GM21825 (cell line): ENCODE results near the gene KHDRBS1.
"Not testable (repeated sequence)": the region's sequence is repeated elsewhere in the genome, so short reads cannot be mapped to it uniquely, and the experiment has no call there.

ENCODE experiments used
- ATAC-seq: cut with Tn5 transposase; IDR thresholded peaks from one replicate; pipeline ENCODE4 v1.9.1; 2021; ENCODE audit warnings: mild to moderate bottlenecking, moderate library complexity; ENCODE audit not compliant: unreplicated experiment

The KHDRBS1 gene, protein sequence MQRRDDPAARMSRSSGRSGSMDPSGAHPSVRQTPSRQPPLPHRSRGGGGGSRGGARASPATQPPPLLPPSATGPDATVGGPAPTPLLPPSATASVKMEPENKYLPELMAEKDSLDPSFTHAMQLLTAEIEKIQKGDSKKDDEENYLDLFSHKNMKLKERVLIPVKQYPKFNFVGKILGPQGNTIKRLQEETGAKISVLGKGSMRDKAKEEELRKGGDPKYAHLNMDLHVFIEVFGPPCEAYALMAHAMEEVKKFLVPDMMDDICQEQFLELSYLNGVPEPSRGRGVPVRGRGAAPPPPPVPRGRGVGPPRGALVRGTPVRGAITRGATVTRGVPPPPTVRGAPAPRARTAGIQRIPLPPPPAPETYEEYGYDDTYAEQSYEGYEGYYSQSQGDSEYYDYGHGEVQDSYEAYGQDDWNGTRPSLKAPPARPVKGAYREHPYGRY

DNA sequence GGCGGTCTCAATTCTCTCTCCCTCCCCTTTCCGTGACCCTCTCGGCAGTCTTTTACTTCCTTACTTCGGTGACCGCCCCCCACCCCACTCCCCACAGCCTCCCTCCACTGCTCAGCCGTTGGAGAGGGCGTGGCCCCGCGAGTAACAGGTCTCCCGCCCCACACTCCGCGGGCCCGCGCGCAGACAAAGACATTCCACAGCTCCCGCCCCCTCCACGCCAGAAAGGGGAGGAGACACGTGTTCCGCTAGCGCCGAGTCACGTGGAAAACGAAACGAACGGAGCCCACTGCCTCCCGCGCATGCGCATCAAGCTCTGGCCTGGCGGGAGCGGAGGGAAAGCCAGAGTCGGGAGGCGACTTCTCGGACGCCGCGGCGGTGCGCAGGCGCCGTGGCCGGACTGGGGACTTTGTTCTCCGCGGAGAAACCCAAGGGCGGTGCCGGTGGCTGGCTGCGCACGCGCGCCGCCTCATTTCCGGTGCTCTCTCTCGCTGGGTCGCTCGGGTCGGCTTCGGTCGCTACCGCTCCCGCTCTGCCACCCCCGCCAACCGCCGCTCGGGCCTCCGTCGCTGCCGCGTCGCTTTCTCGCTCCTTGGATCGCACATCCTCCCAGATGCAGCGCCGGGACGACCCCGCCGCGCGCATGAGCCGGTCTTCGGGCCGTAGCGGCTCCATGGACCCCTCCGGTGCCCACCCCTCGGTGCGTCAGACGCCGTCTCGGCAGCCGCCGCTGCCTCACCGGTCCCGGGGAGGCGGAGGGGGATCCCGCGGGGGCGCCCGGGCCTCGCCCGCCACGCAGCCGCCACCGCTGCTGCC lies at the start of gene KHDRBS1:
Gene KHDRBS1, plus strand, starts transcription at position 483 of the 813 bp plus-strand sequence. Its CDS starts 128 bp downstream, at position 611.
- peak; percentile 71 for ATAC-seq

DNA sequence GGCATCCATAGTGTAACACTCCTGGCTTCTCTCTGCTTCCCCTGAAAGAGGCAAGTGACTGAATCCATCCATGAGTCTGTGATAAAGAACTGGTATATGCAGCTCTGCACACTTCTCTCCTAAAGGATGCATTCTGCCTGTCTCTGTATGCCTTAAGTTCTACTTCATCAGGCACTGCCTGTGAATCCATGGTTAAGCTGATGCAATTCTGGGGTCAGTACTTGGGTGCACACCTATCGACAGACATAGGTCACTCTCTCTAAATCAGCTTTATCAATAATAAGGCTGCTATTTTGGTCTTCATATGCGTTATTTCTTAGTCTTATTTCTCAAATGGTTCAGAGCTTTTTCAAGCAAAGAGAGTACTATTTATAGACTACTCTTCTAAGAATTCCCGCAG lies 42.8 kb upstream of the KHDRBS1 start:
- no peak for ATAC-seq

DNA sequence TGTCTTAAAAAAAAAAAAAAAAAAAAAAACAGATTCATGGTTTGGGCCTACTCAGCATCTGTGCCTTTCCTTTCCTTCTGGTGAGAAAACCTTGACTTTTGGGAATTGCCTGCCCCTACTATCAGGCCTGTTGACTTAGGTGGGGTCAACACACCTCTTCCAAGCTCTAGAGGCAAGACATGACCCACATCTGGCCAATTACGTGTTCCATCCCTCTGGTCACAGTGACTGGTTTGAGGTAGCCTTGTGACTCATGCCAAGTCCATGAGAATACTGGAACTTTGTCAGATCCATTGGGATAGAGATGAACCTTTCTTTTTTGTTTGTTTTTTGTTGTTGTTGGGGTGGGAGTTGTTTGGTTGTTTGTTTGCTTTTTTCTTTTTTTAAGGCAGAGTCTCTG lies 37.3 kb upstream of the KHDRBS1 start:
- no peak for ATAC-seq

DNA sequence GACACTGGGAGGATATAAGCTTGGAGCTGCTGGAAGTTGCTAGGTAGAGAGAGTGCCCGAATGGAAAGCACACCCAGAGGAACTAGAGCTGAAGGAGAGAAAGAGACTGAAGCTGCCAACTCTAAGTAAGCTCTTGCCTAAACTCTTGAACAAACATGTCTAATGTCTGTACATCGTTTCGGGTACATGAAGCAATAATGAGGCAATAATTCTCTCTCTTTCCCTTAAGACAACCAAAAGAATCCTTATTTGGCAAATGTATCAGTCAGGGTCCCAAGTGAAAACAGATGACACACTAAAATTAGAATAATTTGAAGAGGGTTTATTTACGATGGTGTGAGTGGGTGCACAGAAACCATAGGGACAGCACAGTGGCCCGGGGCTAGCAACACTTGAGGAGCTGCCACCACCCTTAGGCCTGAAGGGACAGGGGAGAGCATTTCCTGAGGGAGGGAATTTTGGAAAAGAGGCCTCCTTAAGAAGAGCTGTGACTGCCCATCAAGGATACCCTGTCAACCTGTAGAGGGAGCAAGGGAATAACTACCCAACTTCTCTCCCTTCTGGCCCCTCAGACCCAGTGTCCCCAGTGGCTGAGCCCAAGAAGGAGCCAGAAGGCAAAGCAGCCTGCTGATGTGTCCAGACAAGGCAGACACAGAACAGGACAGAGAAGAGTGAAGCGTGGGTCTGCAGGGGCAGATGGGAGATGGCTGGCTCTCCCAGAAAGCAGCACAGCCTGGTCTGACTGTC lies 36.1 kb upstream of the KHDRBS1 start:
- ATAC-seq, result no peak

DNA sequence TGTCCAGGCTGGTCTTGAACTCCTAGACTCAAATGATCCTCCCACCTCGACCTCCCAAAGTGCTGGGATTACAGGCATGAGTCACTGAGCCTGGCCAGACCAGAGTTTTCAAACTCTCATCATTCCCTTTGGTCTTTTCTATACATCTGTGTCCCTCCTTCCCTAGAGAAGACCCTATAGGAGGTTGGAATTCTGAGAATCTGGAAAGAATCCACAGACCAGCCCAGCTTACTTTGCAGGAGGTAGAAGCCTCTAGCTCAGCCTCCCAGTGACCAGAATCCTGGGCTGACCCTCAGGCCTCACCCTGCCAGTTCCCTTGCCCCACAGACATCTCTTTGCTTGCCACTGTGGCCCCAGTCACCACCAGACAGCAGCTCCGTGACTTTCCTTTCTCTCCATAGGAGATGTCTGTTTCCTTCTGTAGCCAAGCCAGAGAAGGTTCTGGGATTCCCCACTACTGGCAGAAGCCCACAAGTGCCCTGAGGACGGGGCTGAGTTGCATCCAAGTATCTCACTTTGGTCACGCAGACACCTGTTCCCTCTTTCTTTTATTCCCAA lies 34.7 kb upstream of the KHDRBS1 start:
- no peak for ATAC-seq

DNA sequence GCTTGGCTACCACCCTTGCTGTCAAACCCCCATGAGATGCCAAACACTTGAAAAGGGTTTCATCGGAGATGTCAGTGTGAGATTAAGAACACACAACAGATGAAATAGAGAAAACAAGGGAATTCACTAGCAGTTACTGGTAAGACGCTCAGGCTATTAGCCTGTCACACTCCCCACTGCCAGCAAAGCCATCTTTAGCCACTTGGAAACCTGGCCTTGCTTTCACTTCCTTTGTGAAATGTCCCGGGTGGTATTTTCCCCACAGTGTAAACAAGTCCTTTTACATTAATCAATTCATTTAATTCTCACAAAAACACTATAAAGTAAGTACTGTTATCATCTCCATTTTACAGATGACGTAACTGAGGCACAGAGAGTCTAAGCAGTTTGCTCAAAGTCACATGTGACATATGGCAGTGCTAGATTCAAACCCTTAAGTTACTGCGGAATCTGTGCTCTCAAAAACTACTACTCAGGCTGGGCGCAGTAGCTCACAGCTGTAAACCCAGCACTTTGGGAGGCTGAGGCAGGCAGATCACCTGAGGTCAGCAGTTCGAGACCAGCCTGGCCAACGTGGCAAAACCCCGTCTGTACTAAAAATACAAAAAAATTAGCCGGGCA lies 32.7 kb upstream of the KHDRBS1 start:
- ATAC-seq, result no peak

DNA sequence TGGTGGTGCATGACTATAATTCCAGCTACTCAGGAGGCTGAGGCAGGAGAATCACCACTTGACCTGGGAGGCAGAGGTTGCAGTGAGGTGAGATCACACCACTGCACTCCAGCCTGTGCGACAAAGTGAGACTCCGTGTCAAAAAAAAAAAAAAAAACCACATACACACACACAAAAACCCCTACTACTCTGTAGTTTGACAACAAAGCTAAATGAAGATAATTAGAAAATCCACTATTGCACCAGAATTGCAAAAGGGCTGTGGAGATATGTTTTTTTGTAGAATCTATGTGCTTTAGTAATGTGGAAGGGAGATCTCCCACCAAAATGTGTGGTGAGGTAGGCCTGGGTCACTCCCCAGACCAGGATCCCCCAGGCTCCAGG lies 32.2 kb upstream of the KHDRBS1 start:
- no peak for ATAC-seq

DNA sequence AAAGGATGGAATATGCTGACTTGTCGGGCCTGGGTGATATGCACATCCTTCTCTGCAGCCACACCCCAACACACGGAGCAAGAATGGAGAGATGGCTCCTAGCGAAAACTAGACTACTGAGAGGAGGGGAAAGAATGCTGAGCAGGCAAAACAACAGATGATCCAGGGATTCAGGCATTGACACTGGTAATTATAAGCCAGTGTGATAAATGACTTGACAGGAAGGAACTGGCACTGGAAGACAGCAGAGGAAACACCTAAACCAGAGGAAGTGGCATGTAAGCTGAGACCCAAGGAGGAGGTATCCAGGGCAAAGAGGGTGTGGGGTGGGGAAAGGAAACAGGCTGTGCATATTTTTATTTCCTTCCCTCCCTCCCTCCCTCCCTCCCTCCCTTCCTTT lies 31.7 kb upstream of the KHDRBS1 start:
- ATAC-seq, result no peak

DNA sequence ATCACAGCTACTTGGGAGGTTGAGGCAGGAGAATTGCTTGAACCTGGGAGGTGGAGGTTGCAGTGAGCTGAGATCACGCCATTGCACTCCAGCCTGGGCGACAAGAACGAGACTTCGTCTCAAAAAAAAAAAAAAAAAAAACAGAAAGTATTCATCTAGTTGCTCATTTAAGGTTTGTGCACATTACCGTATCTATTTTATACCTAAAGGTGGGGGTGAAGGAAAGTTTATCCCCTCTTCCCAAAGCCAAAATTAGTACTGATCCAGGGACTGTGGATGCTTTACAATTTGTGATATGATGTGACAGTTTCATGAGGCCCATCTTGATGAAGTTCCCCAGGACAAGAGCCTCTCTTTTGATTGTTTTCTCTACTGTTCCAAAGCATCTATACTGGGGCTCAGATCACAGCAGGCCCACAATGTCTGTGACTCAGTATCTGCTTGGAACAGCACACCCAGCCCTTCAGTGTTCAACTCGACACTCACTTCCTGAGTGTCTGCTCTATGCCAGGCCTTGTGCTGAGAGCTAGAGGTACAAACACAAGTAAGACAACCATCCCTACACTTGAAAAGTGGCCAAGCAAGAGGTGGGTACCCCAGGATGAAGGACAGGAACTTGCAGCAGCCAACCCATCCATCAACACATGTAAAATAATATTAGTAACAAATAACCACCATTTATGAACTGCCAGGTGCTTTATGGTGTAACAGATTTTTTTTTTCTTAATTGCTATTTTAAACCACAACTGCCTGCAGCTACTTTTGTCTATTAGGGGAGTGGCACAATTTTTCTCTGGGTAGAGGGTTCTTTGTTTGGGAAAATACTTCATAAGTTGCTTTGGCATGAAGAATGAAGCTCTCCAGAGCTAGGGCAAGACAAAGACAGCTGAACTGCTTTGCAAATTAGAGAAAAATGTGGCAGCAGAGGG lies 29.0 kb upstream of the KHDRBS1 start:
- no peak for ATAC-seq

DNA sequence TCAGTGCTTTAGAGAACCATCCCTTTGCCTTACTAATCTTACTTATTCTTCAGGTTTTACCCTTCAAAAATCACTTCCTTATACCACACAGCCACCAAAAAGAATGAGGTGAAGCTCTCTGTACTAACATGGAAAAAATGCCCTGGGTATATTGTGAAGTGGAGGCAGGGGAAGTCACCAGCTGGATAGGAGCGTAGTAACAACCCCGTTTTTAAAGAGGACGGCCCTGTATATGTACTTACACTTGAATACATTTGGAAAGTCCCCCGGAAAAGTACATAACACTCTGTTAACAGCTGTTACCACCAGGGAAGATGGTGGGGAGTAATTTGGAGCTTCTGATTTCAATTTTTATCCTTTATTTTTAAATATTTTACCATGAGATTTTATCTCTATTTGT lies 28.2 kb upstream of the KHDRBS1 start:
- peak; percentile 51 for ATAC-seq

DNA sequence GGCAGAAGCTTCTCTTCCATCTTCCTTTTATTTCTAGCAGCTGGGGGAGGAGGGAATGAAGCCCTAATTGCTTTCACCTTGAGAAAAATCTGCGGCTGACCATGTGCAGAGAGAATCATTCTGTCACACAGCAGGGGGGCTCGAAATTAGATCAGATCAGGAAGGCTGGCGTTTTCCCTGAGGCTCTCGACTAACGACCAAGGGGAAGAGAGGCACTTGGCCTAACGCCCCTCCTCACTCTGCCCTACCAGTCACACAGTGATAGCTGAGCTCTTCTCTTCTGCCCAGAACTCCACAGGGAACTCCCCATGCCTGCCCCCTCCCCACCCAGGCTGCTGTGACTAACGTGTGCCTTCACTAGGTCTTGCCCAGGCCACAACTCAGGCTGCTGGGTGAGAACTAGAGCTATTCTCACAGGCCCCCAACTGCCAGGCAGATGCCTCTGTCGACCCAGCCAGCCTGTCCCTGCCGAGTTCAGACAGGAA lies 26.5 kb upstream of the KHDRBS1 start:
- ATAC-seq, result no peak

DNA sequence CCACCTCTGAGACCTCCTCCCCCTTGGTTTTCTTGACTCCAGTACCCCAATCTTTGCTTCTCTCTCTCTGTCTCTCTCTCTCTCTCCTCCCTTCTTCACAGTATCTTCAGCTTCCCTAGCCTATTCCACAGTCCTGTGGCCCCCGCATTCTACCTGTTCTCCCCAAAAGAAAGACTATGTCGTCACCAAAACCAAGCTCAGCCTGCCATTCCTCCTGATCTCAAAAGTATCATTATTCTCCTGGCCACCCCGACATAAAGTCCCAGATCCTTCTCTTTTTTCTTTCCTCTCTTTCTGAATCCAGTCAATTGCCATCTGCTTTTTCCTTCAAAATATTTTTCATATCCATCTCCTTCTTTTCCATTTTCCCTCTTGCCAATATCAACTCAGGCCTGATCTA lies 23.7 kb upstream of the KHDRBS1 start:
- ATAC-seq, result no peak

DNA sequence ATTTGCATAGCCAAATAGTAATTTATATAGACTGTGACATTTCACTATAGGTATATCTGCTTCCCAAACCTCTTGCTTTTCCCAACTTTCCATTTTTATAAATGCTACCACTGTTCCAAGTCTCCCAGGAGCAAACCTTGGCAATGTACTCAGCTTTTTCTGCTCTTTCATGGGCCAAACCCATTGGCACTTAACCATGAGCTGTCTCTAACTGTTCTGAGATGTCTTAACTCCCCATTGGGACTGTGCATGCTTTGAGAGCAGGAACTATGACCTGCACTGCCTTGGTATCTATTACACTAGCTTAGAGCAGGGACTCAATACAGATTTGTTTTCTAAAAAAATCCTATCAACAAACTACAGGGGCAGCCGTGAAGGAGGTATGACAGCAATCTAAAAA lies 22.5 kb upstream of the KHDRBS1 start:
- ATAC-seq, result no peak

DNA sequence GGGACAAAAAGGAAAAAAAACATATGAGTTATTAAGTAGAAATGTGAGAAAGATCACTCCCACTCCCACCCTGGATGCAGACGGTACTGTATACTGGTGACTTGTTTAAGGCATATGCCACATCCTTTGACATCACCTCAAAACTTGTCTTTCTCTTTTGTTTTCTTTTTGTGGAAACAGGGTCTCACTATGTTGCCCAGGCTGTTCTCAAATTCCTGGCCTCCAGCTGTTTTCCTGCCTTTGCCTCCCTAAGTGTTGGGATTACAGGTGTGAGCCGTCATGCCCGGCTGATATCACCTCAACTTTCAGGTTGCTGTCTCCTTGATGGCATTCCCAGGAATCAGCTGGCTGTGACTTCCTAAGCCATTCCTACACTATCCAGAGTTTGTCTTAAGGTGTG lies 18.4 kb upstream of the KHDRBS1 start:
- ATAC-seq, result no peak

DNA sequence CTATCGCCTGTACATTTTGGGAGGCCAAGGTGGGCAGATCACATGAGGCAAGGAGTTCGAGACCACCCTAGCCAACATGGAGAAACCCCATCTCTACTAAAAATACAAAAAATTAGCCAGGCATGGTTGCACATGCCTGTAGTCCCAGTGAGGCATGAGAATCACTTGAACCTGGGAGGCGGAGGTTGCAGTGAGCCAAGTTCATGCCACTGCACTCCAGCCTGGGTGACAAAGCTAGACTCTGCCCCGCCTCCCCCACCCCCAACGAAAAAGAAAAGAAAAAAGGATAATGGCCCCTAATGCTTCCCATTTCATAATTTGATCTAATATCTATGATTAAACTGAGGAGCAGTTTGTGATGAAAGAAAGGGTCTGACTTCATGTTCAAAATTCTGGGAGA lies 17.5 kb upstream of the KHDRBS1 start:
- ATAC-seq, result not testable (repeated sequence)

DNA sequence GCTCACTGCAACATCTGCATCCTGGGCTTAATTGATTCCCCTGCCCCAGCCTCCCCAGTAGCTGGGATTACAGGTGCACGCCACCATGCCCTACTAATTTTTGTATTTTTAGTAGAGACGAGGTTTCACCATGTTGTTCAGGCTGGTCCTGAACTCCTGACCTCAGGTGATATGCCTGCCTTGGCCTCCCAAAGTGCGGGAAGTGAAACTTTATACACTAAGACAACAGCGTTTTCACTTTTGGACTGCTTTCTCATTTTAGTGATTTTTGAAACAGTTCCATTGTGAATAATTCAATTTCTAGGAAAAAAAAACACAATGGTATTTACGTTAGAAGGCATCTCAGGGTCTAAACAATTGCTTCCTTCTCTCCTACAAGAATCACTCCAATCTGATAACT lies 11.8 kb upstream of the KHDRBS1 start:
- no peak for ATAC-seq

DNA sequence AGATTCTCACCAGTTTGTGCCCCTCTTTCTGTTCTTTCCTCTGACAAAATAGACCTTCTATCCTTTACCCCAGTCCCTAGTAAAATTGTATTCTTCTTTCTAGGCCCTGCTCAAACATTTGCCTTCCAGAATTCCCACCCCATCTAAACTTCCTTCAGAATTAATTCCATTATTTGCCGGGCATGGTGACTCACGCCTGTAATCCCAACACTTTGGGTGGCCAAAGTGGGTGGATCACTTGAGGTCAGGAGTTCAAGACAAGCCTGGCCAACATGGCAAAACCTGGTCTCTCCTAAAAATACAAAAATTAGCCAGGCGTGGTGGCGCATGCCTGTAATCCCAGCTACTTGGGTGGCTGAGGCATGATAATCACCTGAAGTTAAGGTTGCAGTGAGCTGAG lies 11.4 kb upstream of the KHDRBS1 start:
- not testable (repeated sequence) for ATAC-seq

DNA sequence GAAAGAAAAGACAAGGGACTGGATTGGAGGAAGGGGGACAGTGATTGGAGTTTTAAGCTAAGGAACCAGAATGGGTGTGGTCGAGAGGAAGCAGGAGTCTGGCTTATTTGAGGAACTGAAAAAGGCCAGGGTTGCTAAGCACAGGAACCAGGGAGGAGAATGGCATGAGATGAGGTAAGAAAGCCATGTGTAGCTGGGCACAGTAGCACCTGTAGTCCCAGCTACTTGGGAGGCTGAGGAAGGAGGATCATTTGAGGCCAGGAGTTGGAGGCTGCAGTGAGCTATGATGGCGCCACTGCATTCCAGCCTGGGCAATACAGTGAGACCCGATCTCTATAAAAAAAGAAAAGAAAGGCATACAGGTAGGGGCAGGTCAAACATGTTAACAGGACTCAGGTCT lies 8.1 kb upstream of the KHDRBS1 start:
- ATAC-seq, result no peak

DNA sequence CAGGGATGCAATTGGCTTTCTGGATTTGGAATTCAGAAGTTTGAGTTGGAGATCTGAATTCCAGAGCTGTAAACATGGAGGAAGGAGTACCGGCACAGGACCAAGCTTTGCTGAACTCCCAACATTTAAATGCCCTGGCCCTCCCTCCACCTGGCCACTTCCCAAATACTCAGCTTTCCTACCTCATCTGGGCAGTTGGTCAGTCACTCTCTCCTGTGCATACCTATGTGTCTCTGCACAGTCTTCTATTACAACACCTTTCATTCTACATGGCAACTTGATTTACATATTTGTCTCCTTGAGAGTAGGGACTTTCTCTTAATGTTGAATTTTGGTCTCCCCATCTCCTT lies 6.1 kb upstream of the KHDRBS1 start:
- ATAC-seq, result no peak

DNA sequence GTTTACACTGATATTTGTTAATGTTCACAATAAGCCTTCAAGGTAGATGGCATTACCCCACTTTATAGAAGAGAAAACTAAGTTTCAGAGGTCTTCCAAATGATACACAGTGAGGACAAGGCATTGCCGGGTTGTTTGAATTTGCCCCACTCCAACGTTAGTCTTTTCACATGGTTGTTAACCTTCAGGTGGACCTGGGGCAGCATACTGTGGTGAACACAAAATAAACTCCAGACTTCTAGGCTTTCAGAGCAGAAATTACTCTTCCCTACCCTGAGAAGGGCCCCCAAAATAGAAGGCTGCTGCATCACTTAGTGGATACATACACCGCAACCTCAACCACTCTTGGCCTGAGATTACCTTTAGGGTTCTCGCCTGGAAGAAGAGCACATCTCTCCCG lies 3.4 kb upstream of the KHDRBS1 start:
- ATAC-seq, result no peak
